Ovary (tissue), 3 donors: ENCODE results near the gene ZC2HC1C.

ENCODE experiments used
- EP300 ChIP-seq: sonication (generic); formaldehyde crosslinking; IDR thresholded peaks from one replicate; pipeline ENCODE4 v1.6.1; 2017; ENCODE audit warnings: antibody characterized with exemption
- POLR2A ChIP-seq: fragments of 450-650 bp; IDR thresholded peaks from one replicate; pipeline ENCODE4 v1.6.1; 2017; ENCODE audit warnings: antibody characterized with exemption, mild to moderate bottlenecking, moderate library complexity
- TF ChIP-seq, protein P1 (sequence below), 3 donors: fragments of 450-650 bp in 2 of 3; fragments of 200-600 bp in 1 of 3; IDR thresholded peaks; one replicate each; pipeline versions ENCODE4 v1.5.1 to v1.8.0; 2016 to 2022; ENCODE audit warnings: antibody characterized with exemption in 3 of 3, mild to moderate bottlenecking in 1 of 3
- donor health status: DM: no; HTN: no; CAD: no.

DNA sequence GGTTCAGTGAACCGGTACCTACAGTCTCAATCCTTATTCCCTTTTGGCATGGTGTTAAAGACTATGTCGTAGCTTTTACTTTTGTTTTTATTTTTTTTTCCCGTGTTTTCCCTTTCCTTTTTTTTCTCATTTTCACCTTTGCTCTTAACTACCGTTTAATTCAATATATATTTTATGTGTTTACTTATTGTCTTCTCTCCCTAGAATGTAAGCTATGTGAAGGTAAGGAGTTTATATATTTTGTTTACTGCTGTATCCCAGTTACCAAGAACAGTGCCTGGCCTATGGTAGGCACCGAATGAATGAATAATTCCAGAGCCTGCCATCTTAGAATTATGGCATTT, 17.9 kb upstream of the ZC2HC1C start:
- TF ChIP-seq POLR2A = no peak
- TF ChIP-seq EP300 = no peak
- TF ChIP-seq, protein P1, sequence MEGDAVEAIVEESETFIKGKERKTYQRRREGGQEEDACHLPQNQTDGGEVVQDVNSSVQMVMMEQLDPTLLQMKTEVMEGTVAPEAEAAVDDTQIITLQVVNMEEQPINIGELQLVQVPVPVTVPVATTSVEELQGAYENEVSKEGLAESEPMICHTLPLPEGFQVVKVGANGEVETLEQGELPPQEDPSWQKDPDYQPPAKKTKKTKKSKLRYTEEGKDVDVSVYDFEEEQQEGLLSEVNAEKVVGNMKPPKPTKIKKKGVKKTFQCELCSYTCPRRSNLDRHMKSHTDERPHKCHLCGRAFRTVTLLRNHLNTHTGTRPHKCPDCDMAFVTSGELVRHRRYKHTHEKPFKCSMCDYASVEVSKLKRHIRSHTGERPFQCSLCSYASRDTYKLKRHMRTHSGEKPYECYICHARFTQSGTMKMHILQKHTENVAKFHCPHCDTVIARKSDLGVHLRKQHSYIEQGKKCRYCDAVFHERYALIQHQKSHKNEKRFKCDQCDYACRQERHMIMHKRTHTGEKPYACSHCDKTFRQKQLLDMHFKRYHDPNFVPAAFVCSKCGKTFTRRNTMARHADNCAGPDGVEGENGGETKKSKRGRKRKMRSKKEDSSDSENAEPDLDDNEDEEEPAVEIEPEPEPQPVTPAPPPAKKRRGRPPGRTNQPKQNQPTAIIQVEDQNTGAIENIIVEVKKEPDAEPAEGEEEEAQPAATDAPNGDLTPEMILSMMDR (IDR thresholded peaks at IDR 0.05) = no peak
